ENCODE measurements around the gene CPT1A.

CPT1A gene

GRCh38 chr11:68784653-68785052 is 57.1 kb downstream of the CPT1A start:
- TF ChIP-seq RAD21 (IDR thresholded peaks at IDR 0.05; ENCODE audit: low read depth), result no peak
- TF ChIP-seq USF1 (IDR thresholded peaks at IDR 0.05), result no peak
- no peak for TF ChIP-seq ZBTB7A (IDR thresholded peaks at IDR 0.05; ENCODE audit: low read depth)
- TF ChIP-seq REST (IDR thresholded peaks at IDR 0.05; ENCODE audit: low read depth), result no peak
- no peak for TF ChIP-seq CEBPB (IDR thresholded peaks at IDR 0.05)
- TF ChIP-seq EP300 (IDR thresholded peaks at IDR 0.05; ENCODE audit: borderline replicate concordance), result no peak
- no peak for TF ChIP-seq NFIC (IDR thresholded peaks at IDR 0.05)
- TF ChIP-seq TEAD4 (IDR thresholded peaks at IDR 0.05), result no peak
- no peak for TF ChIP-seq MAX (IDR thresholded peaks at IDR 0.05)

GRCh38 chr11:68783216-68783821 is 58.4 kb downstream of the CPT1A start:
- no peak for TF ChIP-seq CREB1 (IDR thresholded peaks at IDR 0.05; ENCODE audit: low read depth)
- TF ChIP-seq ZBTB7A (IDR thresholded peaks at IDR 0.05; ENCODE audit: low read depth), result no peak
- TF ChIP-seq TAF1 (IDR thresholded peaks at IDR 0.05; ENCODE audit: low read depth), result no peak
- TF ChIP-seq TCF12 (IDR thresholded peaks at IDR 0.05; ENCODE audit: low read depth), result no peak
- TF ChIP-seq EGR1 (IDR thresholded peaks at IDR 0.05), result no peak
- no peak for TF ChIP-seq MAX (IDR thresholded peaks at IDR 0.05)
- no peak for TF ChIP-seq TEAD4 (IDR thresholded peaks at IDR 0.05)
- no peak for TF ChIP-seq FOXM1 (IDR thresholded peaks at IDR 0.05; ENCODE audit: borderline replicate concordance, low read depth)
- TF ChIP-seq NFIC (IDR thresholded peaks at IDR 0.05), result no peak
- no peak for TF ChIP-seq CEBPB (IDR thresholded peaks at IDR 0.05)
- no peak for TF ChIP-seq YY1 (IDR thresholded peaks at IDR 0.05; ENCODE audit: low read depth)
- TF ChIP-seq USF1 (IDR thresholded peaks at IDR 0.05), result no peak
- TF ChIP-seq RAD21 (IDR thresholded peaks at IDR 0.05; ENCODE audit: low read depth), result no peak
- TF ChIP-seq REST (IDR thresholded peaks at IDR 0.05; ENCODE audit: low read depth), result no peak
- no peak for TF ChIP-seq EP300 (IDR thresholded peaks at IDR 0.05; ENCODE audit: borderline replicate concordance)

GRCh38 chr11:68782711-68783110 is 59.0 kb downstream of the CPT1A start:
- no peak for TF ChIP-seq EP300 (IDR thresholded peaks at IDR 0.05; ENCODE audit: borderline replicate concordance)
- no peak for TF ChIP-seq MAX (IDR thresholded peaks at IDR 0.05)
- TF ChIP-seq USF1 (IDR thresholded peaks at IDR 0.05), result no peak
- TF ChIP-seq REST (IDR thresholded peaks at IDR 0.05; ENCODE audit: low read depth), result no peak
- TF ChIP-seq FOXM1 (IDR thresholded peaks at IDR 0.05; ENCODE audit: borderline replicate concordance, low read depth), result no peak
- TF ChIP-seq RAD21 (IDR thresholded peaks at IDR 0.05; ENCODE audit: low read depth), result no peak
- no peak for TF ChIP-seq NFIC (IDR thresholded peaks at IDR 0.05)
- no peak for TF ChIP-seq TCF12 (IDR thresholded peaks at IDR 0.05; ENCODE audit: low read depth)

- TF ChIP-seq TAF1 (IDR thresholded peaks at IDR 0.05; ENCODE audit: low read depth) (no peak), USF1 (IDR thresholded peaks at IDR 0.05) (peak; percentile 82)
Measured at GRCh38 chr11:68780829-68781228, 60.9 kb downstream of the CPT1A start.
